PC-9 (cell line): Measurements from ENCODE around the gene TRAM2. TPM values are rescaled to one million over a fixed set of nuclear protein-coding genes. Genes with fewer than 3 reads are reported as not detected.

Experiments used
- BruUV-seq: library from RNA; stranded (reverse); fragments of 400-500 nt; replicated peaks from 2 replicates; lab custom pipeline; 2021; lab: Mats Ljungman, UMichigan
- CTCF ChIA-PET: fragments of 300-600 bp; sonication (Branson Sonifier 250); formaldehyde crosslinking; loops from one replicate; lab custom pipeline; 2022; ENCODE audit warnings: antibody characterized with exemption; lab: Charles Lee
- POLR2A ChIA-PET: fragments of 300-600 bp; sonication (Branson Sonifier 250); formaldehyde crosslinking; loops from one replicate; lab custom pipeline; 2022; ENCODE audit warnings: antibody characterized with exemption; ENCODE audit not compliant: unreplicated experiment; lab: Charles Lee
- DNase-seq, 2 experiments: peaks; one replicate each; pipeline versions ENCODE4 v3.0.0 to v3.0.0-alpha.2; 2015 to 2022; ENCODE audit warnings: mixed read lengths in 1 of 2
- H2AFZ ChIP-seq: fragments of 200-600 bp; sonication (generic); 2 replicates; pipeline ENCODE4 v1.8.1; 2017; ENCODE audit warnings: antibody characterized with exemption
- H3F3A ChIP-seq: fragments of 200-600 bp; sonication (generic); 2 replicates; pipeline ENCODE4 v1.8.1; 2017; ENCODE audit warnings: antibody characterized with exemption, mild to moderate bottlenecking, low read depth; ENCODE audit not compliant: insufficient read depth
- H3K27ac ChIP-seq: fragments of 200-600 bp; sonication (generic); 2 replicates; pipeline ENCODE4 v1.6.1; 2016; ENCODE audit warnings: mixed run types
- H3K27me3 ChIP-seq: fragments of 200-600 bp; sonication (generic); 2 replicates; pipeline ENCODE4 v1.6.1; 2016; ENCODE audit warnings: low read depth, mixed run types; ENCODE audit not compliant: insufficient read depth
- H3K36me3 ChIP-seq: fragments of 200-600 bp; sonication (generic); 2 replicates; pipeline ENCODE4 v1.6.1; 2016; ENCODE audit warnings: low read depth, mixed run types
- H3K4me1 ChIP-seq: fragments of 200-600 bp; sonication (generic); replicated peaks from 2 replicates; pipeline ENCODE4 v1.6.1; 2016; ENCODE audit warnings: mixed run types; ENCODE audit not compliant: insufficient read depth
- H3K4me2 ChIP-seq: fragments of 200-600 bp; sonication (generic); 2 replicates; pipeline ENCODE4 v1.6.1; 2017; ENCODE audit warnings: mixed run types
- H3K4me3 ChIP-seq: fragments of 200-600 bp; sonication (generic); 2 replicates; pipeline ENCODE4 v1.6.1; 2016; ENCODE audit warnings: mixed run types
- H3K79me2 ChIP-seq: fragments of 200-600 bp; sonication (generic); 2 replicates; pipeline ENCODE4 v1.6.1; 2017; ENCODE audit warnings: low read depth, mixed run types
- H3K9me2 ChIP-seq: fragments of 200-600 bp; sonication (generic); 2 replicates; pipeline ENCODE4 v1.8.1; 2017; ENCODE audit warnings: mild to moderate bottlenecking; ENCODE audit not compliant: insufficient read depth
- H3K9me3 ChIP-seq: fragments of 200-600 bp; sonication (generic); 2 replicates; pipeline ENCODE4 v1.8.1; 2016; ENCODE audit warnings: low read depth; ENCODE audit not compliant: insufficient read depth
- H4K20me1 ChIP-seq: fragments of 200-600 bp; sonication (generic); 2 replicates; pipeline ENCODE4 v1.8.1; 2017; ENCODE audit not compliant: insufficient read depth
- EZH2 ChIP-seq: fragments of 200-600 bp; sonication (generic); IDR thresholded peaks from 2 replicates; pipeline ENCODE4 v1.8.0; 2017; ENCODE audit warnings: antibody characterized with exemption, low read depth
- intact Hi-C: fragments of 100-400 bp; cut with micrococcal nuclease; formaldehyde crosslinking; loops from one replicate; pipeline ENCODE4 v1.10.0; 2022; ENCODE audit not compliant: unreplicated experiment
- total RNA-seq: library from RNA; stranded (reverse); gene quantifications from 2 replicates; pipeline ENCODE4 v1.2.3, GENCODE V29; 2021
- TF ChIP-seq, protein P1 (sequence below): fragments of 200-600 bp; sonication (generic); conservative IDR thresholded peaks from 2 replicates; pipeline ENCODE4 v1.6.1; 2017; ENCODE audit warnings: mixed run types, antibody characterized with exemption, mild to moderate bottlenecking, moderate library complexity

TRAM2 gene
- total RNA-seq, 1 experiment from 2014 or later = 40.9 TPM

DNA sequence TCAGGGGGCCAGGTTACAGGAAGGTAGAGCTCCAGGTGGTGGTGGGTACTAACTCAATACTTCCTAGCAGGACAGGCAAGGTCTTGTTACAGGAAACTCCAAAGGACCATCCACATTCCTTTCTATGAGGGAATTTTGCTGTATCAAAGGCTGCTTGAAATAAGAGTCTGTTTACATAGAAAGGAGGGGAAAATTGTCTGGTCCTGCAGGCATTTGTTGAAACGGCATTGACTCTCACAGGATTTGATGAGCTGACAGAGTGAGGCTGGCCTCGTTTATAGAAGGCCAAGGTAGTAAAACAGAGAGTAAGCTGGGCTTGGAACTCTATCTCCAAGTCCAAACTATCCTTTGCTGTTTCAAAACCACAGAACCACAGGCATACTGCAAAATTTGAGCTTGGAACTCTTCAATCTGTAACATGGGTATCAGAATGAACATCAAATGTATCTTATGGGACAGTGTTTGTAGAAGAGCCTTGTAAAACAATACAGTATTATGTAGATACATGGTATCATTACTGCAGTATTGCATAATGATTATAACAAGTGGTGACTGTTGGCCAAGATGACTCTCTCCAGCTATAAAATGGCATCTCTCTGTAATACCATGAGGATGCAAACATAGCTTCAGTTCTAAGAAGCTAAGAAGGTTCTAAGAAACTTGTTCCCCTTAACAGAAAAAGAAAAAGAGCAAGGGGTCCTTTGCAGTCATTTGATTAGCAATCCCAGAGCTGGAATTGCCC is 61.5 kb downstream of the TRAM2 start:
- intact Hi-C loops = no loop called here
- no peaks in the 10 kb centered on the region for H3K9me3 ChIP-seq
- H3K9me2 ChIP-seq = no peaks in the 10 kb centered on the region
- H3K79me2 ChIP-seq = no peaks in the 10 kb centered on the region
- H3K36me3 ChIP-seq = no peaks in the 10 kb centered on the region
- H3K4me2 ChIP-seq = peak overlapping the region; percentile 10; the same call in 1 of the 2 replicates
- BruUV-seq = no TSS peak
- no peak overlapping the region for H3K4me3 ChIP-seq
- no peak overlapping the region for H2AFZ ChIP-seq
- peaks cover 60% of the 10 kb centered on the region for H3K4me1 ChIP-seq
- no peaks in the 10 kb centered on the region for H4K20me1 ChIP-seq
- no peak overlapping the region for H3K27ac ChIP-seq
- H3K27me3 ChIP-seq = no peaks in the 10 kb centered on the region
- ChIA-PET CTCF (no interaction called here), POLR2A (interaction anchor here (0.6 kb wide), 1 partner anchor 26 kb away, joined by 7 read pairs; no protein-coding TSS in a partner anchor)
- peak in 1 of 2 experiments; percentile 62 for DNase-seq
- peaks cover 22% of the 10 kb centered on the region; the same call in 1 of the 2 replicates for H3F3A ChIP-seq
- TF ChIP-seq EZH2 = no peak
- TF ChIP-seq, protein P1, sequence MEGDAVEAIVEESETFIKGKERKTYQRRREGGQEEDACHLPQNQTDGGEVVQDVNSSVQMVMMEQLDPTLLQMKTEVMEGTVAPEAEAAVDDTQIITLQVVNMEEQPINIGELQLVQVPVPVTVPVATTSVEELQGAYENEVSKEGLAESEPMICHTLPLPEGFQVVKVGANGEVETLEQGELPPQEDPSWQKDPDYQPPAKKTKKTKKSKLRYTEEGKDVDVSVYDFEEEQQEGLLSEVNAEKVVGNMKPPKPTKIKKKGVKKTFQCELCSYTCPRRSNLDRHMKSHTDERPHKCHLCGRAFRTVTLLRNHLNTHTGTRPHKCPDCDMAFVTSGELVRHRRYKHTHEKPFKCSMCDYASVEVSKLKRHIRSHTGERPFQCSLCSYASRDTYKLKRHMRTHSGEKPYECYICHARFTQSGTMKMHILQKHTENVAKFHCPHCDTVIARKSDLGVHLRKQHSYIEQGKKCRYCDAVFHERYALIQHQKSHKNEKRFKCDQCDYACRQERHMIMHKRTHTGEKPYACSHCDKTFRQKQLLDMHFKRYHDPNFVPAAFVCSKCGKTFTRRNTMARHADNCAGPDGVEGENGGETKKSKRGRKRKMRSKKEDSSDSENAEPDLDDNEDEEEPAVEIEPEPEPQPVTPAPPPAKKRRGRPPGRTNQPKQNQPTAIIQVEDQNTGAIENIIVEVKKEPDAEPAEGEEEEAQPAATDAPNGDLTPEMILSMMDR = no peak

DNA sequence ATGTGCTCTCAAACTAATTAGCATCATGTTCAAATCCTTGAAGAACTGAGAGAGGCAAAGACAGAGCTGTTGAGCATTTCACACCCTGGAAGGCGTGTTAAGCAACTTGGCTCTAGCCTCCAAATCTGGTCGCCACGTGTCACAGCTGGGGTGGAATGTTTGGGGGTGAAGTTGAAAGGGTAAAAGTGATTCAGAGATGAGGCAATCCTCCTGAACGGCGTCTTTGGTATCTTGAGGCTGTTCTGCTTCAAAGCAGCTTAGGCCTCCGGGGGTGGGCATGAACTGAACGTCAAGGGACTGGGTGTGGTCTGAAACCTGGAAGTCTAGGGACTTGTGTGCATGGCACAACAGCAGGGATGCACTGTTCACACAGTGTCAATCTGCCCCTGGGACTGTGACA is 62.3 kb downstream of the TRAM2 start:
- H3K9me2 ChIP-seq = no peaks in the 10 kb centered on the region
- H3K4me1 ChIP-seq = peaks cover 60% of the 10 kb centered on the region
- peak in 1 of 2 experiments; percentile 56 for DNase-seq
- H3K36me3 ChIP-seq = no peaks in the 10 kb centered on the region
- POLR2A ChIA-PET = interaction anchor here (0.6 kb wide), 1 partner anchor 10 kb away, joined by 3 read pairs; no protein-coding TSS in a partner anchor
- H3F3A ChIP-seq = peaks cover 22% of the 10 kb centered on the region; the same call in 1 of the 2 replicates
- intact Hi-C loops = no loop called here
- H3K4me2 ChIP-seq = no peak overlapping the region
- no peaks in the 10 kb centered on the region for H3K27me3 ChIP-seq
- CTCF ChIA-PET = no interaction called here
- TF ChIP-seq, protein P1 = no peak
- TF ChIP-seq EZH2 = no peak
- H2AFZ ChIP-seq = no peak overlapping the region
- H3K9me3 ChIP-seq = no peaks in the 10 kb centered on the region
- H3K27ac ChIP-seq = no peak overlapping the region
- BruUV-seq = no TSS peak
- no peak overlapping the region for H3K4me3 ChIP-seq
- no peaks in the 10 kb centered on the region for H3K79me2 ChIP-seq
- no peaks in the 10 kb centered on the region for H4K20me1 ChIP-seq

DNA sequence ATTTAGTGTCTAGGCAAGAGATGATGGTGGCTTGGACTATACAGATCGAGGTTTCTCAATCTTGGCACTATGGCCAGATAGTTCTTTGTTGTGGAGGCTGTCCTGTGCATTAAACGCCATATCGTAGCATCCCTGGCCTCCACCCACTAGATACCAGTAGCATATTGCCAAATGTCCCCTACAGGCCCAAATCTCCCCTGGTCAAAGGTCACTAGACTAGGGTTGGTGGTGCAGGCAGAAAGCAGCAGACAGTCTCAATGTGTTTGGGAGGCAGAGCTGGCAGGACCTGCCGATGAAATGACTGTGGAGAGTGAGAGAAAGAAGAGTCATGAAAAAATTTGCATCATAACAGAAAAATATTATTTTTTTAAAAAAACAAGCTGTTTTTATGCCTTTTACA is 63.0 kb downstream of the TRAM2 start:
- H3K4me1 ChIP-seq = peaks cover 60% of the 10 kb centered on the region
- H3K36me3 ChIP-seq = no peaks in the 10 kb centered on the region
- H3F3A ChIP-seq = peaks cover 18% of the 10 kb centered on the region; the same call in 1 of the 2 replicates
- no peaks in the 10 kb centered on the region for H3K9me2 ChIP-seq
- TF ChIP-seq, protein P1 = no peak
- no peak for TF ChIP-seq EZH2
- DNase-seq = no peak
- intact Hi-C loops = no loop called here
- H3K9me3 ChIP-seq = no peaks in the 10 kb centered on the region
- H3K4me2 ChIP-seq = no peak overlapping the region
- CTCF ChIA-PET = no interaction called here
- POLR2A ChIA-PET = no interaction called here
- no TSS peak for BruUV-seq
- H3K27me3 ChIP-seq = no peaks in the 10 kb centered on the region
- H3K27ac ChIP-seq = no peak overlapping the region
- H2AFZ ChIP-seq = no peak overlapping the region
- H3K4me3 ChIP-seq = no peak overlapping the region
- no peaks in the 10 kb centered on the region for H3K79me2 ChIP-seq
- H4K20me1 ChIP-seq = no peaks in the 10 kb centered on the region
